MG63 (cell line): ENCODE data around the gene PADI6. TPM values are rescaled to one million over a fixed set of nuclear protein-coding genes. Genes with fewer than 3 reads are reported as not detected.
"Not testable (repeated sequence)": the region's sequence is repeated elsewhere in the genome, so short reads cannot be mapped to it uniquely, and the experiment has no call there.

Experiments used
- DNase-seq: peaks from one replicate; pipeline ENCODE4 v3.0.0-alpha.2; 2020
- H3K27me3 ChIP-seq: fragments of 250-450 bp; sonication (Bioruptor Pico); 2 replicates; pipeline ENCODE4 v1.5.1; 2020; ENCODE audit warnings: mild to moderate bottlenecking, moderate library complexity
- H3K36me3 ChIP-seq: fragments of 250-450 bp; sonication (Bioruptor Pico); 2 replicates; pipeline ENCODE4 v1.5.1; 2020; ENCODE audit warnings: mild to moderate bottlenecking, moderate library complexity
- H3K4me3 ChIP-seq: fragments of 250-450 bp; sonication (Bioruptor Pico); 2 replicates; pipeline ENCODE4 v1.5.1; 2020; ENCODE audit warnings: mild to moderate bottlenecking, moderate library complexity
- H3K9me3 ChIP-seq: fragments of 250-450 bp; sonication (Bioruptor Pico); 2 replicates; pipeline ENCODE4 v1.5.1; 2020; ENCODE audit warnings: mild to moderate bottlenecking, moderate library complexity
- total RNA-seq: library from RNA; depleted of rRNA; stranded (reverse); fragments of >200 nt; shearing (Covaris generic); gene quantifications from 2 replicates; pipeline ENCODE4 v1.2.3, GENCODE V29; 2014; ENCODE audit warnings: low replicate concordance

Gene PADI6
- total RNA-seq, 1 experiment from 2014 or later = not detected

DNA sequence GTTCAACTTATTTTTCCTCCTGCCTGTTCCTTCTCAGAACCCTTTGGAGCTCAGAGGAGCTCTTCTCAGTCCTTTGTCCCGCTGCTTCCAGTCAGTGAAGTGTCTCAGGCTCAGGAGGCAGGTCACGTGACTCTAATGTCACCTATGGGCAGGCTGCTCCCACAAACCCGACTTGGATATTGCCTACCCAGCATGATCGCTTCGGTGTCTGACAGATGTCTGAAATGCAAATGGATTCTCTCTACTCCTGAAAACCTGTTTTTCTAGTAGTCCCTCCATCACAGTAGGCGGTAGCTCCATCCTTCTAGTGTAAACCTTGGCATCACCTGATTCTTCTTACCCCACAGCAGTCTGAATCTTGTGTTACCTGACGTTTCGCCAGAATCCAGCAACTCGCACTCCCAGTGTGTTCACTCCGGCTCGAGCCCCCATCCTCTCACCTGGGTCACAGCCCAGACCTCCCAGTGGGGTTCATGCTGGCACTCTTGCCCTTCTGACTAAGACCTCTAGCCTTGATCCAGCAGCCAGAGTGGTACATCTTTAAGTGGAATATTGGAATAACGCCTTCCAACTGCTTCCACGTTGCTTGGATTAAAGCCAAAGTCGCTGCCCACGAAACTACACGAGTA lies 5.4 kb downstream of the PADI6 start:
- no peak for DNase-seq
- Histone ChIP-seq H3K4me3 (no peak overlapping the region), H3K36me3 (no peaks in the 10 kb centered on the region), H3K27me3 (no peaks in the 10 kb centered on the region; the same call in 1 of the 2 replicates), H3K9me3 (no peaks in the 10 kb centered on the region)

DNA sequence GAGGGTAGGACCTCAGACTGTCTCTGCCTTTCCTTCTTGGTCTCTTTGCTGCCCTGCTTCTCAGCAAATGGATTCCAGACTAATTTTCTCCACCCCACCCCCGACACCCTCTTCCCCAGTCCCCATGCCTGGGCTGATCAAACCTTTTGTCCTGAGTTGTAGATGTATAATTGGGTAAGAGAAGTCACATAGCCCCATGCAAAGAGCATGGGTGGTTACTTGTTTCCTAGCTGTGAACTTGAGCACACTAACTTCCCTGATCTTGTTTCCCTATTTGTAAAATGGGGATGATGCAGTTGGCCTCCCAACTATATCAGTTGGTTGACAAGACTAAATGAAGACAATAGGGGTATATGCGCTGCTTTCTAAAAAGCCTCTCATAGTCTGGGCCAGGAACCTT lies 9.2 kb downstream of the PADI6 start:
- H3K9me3 ChIP-seq = no peaks in the 10 kb centered on the region
- no peaks in the 10 kb centered on the region for H3K36me3 ChIP-seq
- DNase-seq = no peak
- no peak overlapping the region for H3K4me3 ChIP-seq
- H3K27me3 ChIP-seq = no peaks in the 10 kb centered on the region; the same call in 1 of the 2 replicates

DNA sequence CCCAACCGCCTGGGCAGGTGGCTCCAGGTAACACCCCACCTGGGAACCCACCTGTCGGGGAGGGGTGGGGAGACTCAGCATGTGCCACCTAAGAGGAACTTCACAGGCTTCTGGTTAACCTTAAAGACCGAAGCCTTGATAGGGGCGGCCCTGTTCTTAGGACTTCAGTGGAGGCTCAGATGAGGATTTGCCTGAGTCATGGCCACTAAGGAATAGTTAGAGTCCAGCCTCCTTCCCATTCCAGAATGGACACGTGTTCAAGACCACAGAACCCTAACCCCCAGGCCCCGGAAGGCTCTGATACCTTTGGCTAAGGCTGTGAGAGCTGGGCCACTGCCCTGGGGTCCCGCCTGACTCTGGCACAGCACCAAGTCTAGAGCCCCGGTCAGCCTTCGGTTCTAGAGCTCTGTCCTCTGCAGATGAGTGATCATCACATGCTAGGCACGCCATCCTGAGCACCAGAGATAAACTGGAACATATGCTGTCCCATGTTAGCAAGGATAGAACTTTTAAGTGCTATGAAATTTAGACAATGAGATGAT lies 20.3 kb downstream of the PADI6 start:
- Histone ChIP-seq H3K9me3 (no peaks in the 10 kb centered on the region), H3K27me3 (no peaks in the 10 kb centered on the region), H3K4me3 (no peak overlapping the region), H3K36me3 (no peaks in the 10 kb centered on the region)
- no peak for DNase-seq

DNA sequence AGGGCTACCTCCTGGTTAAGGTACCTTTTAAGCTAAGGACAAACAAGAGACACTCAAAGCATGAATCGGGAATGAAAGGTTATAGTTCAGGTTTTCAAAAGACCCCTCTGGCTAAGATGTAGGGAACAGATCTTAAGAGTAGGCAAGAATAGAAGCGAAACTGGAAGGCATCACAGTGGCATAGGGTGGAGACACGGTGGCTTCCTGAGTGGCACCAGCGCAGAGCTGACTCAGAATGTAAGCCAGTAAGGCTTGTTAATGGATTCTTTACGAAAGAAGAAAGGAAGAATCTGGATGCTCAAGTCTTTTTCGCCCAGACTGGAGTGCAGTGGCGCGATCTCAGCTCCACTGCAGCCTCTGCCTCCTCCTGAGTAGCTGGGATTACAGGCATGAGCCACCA lies 21.2 kb downstream of the PADI6 start:
- no peaks in the 10 kb centered on the region for H3K9me3 ChIP-seq
- H3K27me3 ChIP-seq = no peaks in the 10 kb centered on the region
- no peak for DNase-seq
- no peak overlapping the region for H3K4me3 ChIP-seq
- H3K36me3 ChIP-seq = no peaks in the 10 kb centered on the region

DNA sequence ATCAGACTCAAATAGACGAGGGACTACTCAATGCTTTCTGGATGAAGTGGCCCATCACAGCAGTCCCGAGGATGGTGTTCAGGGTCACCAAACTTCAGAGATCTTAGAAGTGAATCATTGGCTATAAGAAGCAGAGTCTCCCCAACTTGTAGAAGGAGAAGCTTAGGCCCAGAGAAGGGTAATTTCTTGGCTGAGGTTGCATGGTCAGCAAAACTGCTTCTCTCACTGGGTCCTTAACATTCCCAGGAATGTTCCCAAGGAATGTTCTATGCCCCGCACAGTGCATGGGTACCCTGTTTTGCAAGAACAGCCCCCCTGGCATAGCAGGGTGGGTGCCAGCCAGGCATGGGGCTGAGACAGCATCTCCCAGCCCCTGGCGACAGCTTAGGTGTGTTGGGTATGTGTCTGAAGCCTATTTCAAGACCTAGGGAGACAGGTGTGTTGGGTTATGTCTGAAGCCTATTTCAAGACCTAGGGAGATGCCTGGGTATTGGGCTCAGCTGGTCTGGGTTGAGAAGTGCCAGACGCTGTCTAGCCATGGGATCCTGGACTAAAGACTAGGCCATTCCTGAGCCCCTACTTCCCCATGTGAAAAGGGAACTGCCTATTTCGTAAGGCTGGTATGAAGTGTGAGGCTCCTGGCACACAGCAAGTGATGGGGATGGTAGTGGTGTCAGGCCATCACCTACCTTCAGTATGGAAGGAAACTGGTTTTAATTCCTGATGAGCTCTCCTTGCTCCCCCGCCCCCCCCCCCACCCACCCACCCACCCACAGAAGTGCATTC lies 26.1 kb downstream of the PADI6 start:
- H3K36me3 ChIP-seq = no peaks in the 10 kb centered on the region
- H3K27me3 ChIP-seq = no peaks in the 10 kb centered on the region
- no peak for DNase-seq
- no peak overlapping the region for H3K4me3 ChIP-seq
- H3K9me3 ChIP-seq = no peaks in the 10 kb centered on the region

DNA sequence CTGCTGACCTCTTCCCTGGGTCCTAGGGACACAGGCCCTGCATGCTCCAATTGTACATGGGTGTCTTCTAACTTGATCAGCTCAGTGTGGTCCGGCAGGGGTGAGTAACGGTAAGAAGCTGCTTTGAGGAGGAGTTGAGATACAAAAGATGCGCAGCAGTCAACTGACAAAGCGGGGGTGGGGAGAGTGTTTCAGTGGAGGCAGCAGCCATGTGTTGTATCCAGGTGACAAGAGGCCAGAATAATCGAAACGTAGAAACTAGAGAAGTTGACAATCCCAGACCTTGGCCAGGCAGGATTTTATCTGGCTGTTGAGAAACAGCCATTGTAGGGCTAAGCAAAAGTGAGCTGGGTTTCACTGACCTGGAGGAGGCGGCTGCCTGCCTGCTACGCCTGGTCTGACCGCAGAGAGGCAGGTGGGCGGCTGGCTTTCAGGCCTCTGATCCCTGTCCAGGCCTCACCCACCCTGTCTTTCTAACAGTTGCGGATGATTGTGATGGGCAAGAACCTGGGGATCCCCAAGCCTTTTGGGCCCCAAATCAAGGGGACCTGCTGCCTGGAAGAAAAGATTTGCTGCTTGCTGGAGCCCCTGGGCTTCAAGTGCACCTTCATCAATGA lies 28.8 kb downstream of the PADI6 start:
- Histone ChIP-seq H3K9me3 (no peaks in the 10 kb centered on the region), H3K27me3 (no peaks in the 10 kb centered on the region), H3K36me3 (no peaks in the 10 kb centered on the region), H3K4me3 (no peak overlapping the region)
- no peak for DNase-seq

DNA sequence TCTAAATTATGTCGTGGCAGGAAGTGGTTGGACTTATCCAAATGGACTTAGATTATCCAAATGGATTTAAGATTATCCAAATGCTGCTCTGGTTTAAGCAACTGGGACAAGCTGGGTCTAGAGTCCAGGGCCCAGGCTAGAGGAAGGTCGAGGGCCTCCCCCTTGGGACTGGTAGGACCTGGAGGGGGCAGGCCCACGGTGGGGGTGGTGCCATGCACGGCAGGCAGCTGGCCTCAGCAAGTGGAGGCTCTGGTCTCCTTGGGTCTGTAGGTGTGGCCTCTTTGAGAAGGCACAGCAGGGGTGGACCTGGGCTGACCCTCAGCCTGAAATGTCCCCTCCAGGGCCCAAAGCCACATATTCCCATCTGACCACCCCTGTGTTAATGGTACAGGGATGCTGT lies 29.8 kb downstream of the PADI6 start:
- H3K36me3 ChIP-seq = peaks cover 3% of the 10 kb centered on the region; the same call in 1 of the 2 replicates
- H3K4me3 ChIP-seq = no peak overlapping the region
- no peak for DNase-seq
- H3K9me3 ChIP-seq = no peaks in the 10 kb centered on the region
- H3K27me3 ChIP-seq = no peaks in the 10 kb centered on the region

DNA sequence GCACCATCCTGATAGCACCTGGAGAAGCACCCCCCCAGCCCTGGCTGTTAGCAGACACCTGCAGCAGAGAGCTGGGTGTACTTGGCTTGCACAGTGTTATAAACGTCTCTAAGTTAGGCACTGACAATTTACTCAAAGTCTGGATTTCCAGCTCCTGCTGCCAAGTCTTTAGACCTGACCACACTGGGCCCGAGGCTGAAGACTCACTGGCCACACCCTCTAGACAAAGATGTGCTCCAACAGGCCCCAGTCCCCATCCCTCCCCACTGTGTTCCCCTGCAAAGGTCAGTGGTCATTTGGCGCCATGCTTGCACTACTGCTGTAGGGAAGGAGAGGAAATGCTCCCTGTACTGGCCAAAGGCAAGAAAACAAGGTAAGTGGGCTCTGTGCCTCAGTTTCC lies 31.1 kb downstream of the PADI6 start:
- no peaks in the 10 kb centered on the region for H3K9me3 ChIP-seq
- H3K27me3 ChIP-seq = no peaks in the 10 kb centered on the region
- H3K36me3 ChIP-seq = peaks cover 4% of the 10 kb centered on the region
- peak; percentile 5 for DNase-seq
- H3K4me3 ChIP-seq = no peak overlapping the region

DNA sequence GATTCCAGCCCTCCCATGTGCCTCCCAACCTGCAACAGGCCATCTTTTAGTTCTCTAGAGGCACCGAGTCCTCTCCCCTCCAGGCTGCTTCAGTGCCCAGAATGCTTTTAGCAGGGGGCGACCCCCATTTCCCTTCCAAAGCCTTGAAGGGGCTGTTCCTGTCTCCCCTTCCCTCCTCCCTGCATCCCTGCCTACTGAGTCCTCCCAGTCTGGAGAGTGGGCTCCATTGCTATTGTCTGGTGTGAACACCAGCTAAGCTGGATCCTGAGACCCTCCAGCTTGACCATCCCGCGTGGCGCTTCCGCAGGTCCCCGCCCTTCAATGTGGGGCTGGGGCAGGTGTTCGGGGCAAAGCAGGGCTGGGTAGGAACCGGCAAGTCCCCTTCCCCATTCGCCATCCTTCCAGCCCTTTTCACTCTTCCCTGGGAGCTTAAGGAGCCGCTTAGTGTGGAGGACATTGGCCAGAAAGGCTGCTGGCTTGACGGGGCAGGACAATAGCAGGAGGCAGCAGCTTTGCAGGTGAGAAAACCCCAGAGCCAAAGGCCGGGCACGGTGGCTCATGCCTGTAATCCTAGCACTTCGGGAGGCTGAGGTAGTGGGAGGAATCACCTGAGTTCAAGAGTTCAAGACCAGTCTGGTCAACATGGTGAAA lies 32.2 kb downstream of the PADI6 start:
- peaks cover 13% of the 10 kb centered on the region for H3K36me3 ChIP-seq
- no peaks in the 10 kb centered on the region for H3K9me3 ChIP-seq
- no peak for DNase-seq
- H3K27me3 ChIP-seq = no peaks in the 10 kb centered on the region
- no peak overlapping the region for H3K4me3 ChIP-seq

DNA sequence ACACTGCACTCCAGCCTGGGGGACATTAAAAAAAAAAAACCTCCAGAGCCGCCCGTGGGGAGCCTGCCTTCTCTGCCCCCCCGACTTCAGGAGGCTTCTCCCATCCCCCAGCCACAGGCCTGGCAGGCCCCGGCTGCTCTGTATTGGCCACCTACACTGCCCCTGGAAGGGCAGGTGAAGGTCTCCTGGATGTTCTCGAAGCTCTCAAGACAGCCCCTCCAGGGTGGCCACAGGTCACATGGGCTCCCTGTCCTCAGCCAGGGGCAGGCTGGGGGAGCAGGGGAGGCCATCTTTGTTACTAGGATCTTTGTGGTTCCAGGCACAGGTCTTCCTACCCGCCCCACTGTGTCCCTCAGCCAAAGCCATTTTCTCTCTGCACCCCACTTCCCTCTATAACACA lies 32.8 kb downstream of the PADI6 start:
- no peaks in the 10 kb centered on the region for H3K27me3 ChIP-seq
- DNase-seq = no peak
- no peaks in the 10 kb centered on the region for H3K9me3 ChIP-seq

DNA sequence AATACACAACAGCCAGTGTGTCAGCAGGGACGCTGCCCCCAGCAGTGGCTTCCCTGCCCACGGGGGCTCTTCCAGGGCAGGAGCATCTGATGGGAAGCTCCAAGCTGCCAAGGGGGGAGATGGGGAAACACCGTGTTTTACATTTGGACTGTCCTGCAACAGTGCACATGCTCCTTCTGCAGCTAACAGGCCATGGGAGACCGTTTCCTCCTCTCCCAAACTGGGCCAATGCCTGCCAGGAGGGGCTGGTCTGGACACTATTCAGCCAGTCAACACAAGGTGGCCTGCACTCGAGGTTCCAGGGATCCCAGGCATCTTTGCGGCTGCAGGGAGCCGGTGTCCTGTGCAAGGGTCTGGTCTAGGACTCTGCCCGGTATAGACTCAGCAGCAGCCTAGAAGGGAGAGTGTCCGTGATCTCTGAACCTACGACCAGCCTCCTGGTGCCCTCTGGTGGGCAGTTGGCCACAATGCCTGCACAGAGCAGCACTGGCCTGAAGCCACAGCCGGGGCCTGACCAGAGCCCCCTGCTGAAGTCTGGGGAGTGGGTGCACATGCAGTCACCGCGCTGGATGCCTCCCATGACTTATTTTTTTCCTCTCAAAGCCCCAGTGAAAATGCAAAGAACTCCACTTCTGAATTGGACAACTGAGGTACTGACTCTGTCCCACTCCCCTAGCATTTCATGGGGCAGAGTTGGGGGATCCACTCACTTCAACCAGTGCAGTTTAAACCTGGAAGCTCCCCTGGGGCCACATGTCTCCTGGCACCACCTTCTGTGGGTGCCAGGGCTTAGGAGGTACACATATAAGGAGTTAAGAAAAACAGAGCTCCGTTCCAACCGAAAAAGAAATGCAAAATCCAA lies 34.1 kb downstream of the PADI6 start:
- H3K9me3 ChIP-seq = no peaks in the 10 kb centered on the region
- DNase-seq = peak; percentile 50
- no peaks in the 10 kb centered on the region for H3K27me3 ChIP-seq
- no peak overlapping the region for H3K4me3 ChIP-seq
- peaks cover 33% of the 10 kb centered on the region for H3K36me3 ChIP-seq

More for the DNA sequence above, 32.8 kb downstream of the PADI6 start:
- Histone ChIP-seq H3K4me3 (no peak overlapping the region), H3K36me3 (peaks cover 19% of the 10 kb centered on the region)

DNA sequence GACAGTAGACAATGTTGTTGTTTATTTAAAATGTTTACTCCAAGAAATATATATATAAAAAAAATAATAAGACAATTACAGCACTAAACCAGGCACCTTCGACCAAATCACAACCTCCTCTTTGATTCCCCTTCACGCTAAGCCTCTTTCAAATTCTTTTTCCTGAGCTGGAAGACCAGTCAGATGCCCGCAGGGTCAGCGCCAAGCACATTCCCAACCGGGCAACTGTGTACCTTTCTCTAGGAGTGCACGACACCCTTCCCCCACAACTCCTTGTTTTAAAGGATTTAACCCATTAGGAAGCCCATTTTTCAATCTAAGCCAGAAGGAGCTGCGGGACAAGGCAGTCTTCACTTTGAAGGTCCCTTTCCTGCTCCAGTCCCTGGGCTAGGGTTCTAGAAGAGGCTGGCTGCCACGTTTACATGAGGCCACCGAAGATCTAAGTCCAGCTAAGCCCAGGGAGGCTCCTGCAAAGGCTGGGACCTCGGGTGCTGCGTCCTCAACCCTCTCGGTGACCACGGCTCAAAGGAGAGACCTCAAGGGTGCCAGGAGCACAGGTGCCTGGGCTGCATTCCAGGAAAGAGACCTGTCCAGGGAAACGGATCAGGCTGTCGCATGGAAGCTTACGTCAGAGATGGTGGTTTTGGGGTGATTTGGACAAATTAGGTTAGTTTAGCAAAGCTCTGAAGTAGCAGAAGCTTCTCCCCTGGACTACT lies 34.9 kb downstream of the PADI6 start:
- DNase-seq, H3K27me3 ChIP-seq, H3K9me3 ChIP-seq, H3K4me3 ChIP-seq: not testable (repeated sequence)
- H3K36me3 ChIP-seq = peaks cover 40% of the 10 kb centered on the region

DNA sequence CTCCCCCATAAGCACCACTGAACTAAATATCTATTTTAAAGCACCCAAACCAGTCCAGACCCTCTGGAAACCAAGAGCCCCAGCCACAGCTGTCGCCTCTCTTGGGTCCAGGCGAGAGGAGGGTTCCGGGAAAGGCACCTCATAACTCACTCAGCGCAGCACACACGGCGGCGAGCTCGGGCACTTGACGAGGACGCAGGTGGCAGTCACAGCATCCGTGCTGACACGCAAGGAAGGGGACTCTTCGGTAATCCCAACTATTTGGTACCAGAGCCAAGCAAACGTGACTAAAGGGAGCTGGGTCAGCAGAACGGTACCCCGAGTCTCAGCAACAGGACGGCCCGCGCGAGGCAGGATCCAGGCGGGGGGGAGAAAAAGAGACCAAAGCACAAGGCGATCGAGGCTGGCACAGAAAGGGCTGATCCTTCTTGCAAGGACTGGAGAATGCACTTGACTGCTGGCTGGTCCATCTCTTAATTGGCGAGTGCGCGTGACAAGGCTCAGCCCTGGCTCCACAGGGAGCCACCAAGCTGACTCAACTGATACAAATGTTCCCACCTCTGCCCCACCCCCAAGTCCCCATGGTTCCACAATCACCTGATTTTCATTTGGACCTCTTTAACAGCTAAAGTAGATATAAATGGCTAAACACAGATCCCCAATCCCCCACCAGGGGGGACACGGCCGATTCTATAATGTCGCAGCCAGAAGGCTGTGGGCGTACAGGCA lies 36.0 kb downstream of the PADI6 start:
- DNase-seq, H3K9me3 ChIP-seq, H3K4me3 ChIP-seq, H3K27me3 ChIP-seq: not testable (repeated sequence)
- H3K36me3 ChIP-seq = peaks cover 51% of the 10 kb centered on the region

DNA sequence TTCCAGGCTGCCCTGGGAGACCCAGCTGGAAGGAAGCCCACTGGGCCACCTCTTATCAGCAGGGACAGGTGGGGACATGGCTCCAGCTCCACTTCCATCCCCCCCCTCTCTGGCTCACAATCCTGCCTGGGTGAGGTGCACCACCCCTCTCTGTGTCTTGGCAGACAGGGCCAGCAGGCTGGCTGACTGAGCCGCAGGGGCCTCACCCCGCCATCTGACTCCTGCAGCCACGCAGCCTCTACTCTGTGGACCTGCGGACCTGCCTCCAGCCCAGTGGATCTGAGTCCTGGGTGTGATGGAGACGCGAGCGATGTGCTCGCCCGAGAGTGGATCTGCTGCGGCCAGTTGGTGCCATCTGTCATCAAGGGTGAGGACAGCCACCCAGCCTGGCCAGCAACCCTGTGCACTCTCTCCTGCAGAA lies 37.4 kb downstream of the PADI6 start:
- Histone ChIP-seq H3K27me3 (no peaks in the 10 kb centered on the region), H3K36me3 (peaks cover 64% of the 10 kb centered on the region), H3K4me3 (no peak overlapping the region), H3K9me3 (no peaks in the 10 kb centered on the region)
- no peak for DNase-seq
